HUES6 (cell line): ENCODE measurements around the gene UBXN1.

Experiments
- H3K27ac ChIP-seq: 2 replicates; pipeline ENCODE4 v1.7.0; 2013; ENCODE audit warnings: low read depth, mild to moderate bottlenecking, low read length, inconsistent platforms
- H3K27me3 ChIP-seq: 2 replicates; pipeline ENCODE4 v1.6.1; 2013; ENCODE audit warnings: low read length; ENCODE audit not compliant: control insufficient read depth, insufficient read depth
- H3K36me3 ChIP-seq: 2 replicates; pipeline ENCODE4 v1.6.1; 2013; ENCODE audit warnings: low read length; ENCODE audit not compliant: control insufficient read depth, insufficient read depth
- H3K4me1 ChIP-seq: 2 replicates; pipeline ENCODE4 v1.6.1; 2013; ENCODE audit warnings: low read length; ENCODE audit not compliant: control insufficient read depth, insufficient read depth
- H3K4me3 ChIP-seq: 2 replicates; pipeline ENCODE4 v1.5.1; 2013; ENCODE audit warnings: low read depth, low read length
- H3K9ac ChIP-seq: one replicate; pipeline ENCODE4 v1.6.1; 2013; ENCODE audit warnings: mild to moderate bottlenecking, low read length
- H3K9me3 ChIP-seq: 2 replicates; pipeline ENCODE4 v1.6.1; 2013; ENCODE audit warnings: low read depth, low read length; ENCODE audit not compliant: control insufficient read depth, insufficient read depth

UBXN1 gene

GRCh38 chr11:62632492-62632891 lies 46.4 kb downstream of the UBXN1 start:
- no peaks in the 10 kb centered on the region for H3K27me3 ChIP-seq
- H3K4me3 ChIP-seq: no peak overlapping the region
- H3K36me3 ChIP-seq: peaks cover 96% of the 10 kb centered on the region
- H3K9me3 ChIP-seq: no peaks in the 10 kb centered on the region
- no peak overlapping the region for H3K9ac ChIP-seq
- no peaks in the 10 kb centered on the region for H3K4me1 ChIP-seq
- no peak overlapping the region for H3K27ac ChIP-seq

- no peaks in the 10 kb centered on the region for H3K9me3 ChIP-seq
- no peak overlapping the region for H3K27ac ChIP-seq
- no peaks in the 10 kb centered on the region for H3K4me1 ChIP-seq
- H3K4me3 ChIP-seq: no peak overlapping the region
- H3K36me3 ChIP-seq: peaks cover 82% of the 10 kb centered on the region
- no peaks in the 10 kb centered on the region for H3K27me3 ChIP-seq
- H3K9ac ChIP-seq: no peak overlapping the region
Observed at GRCh38 chr11:62627713-62628112, 51.2 kb downstream of the UBXN1 start.
